Adrenal gland (tissue), 12 donors: ENCODE data around the gene RIPK1. TPM values are rescaled to one million over a fixed set of nuclear protein-coding genes. Genes with fewer than 3 reads are reported as not detected.

Experiments
- DNase-seq, 7 donors: peaks; one replicate each; pipeline ENCODE4 v3.0.0-alpha.2; 2019 to 2020
- H3K27ac ChIP-seq, 5 donors: fragments of 200-600 bp; sonication (generic) in 4 of 5; 1 replicate in 3 of 5; 2 replicates in 2 of 5; pipeline versions ENCODE4 v1.5.1 to v1.8.0; 2016 to 2020; ENCODE audit warnings: mild to moderate bottlenecking in 1 of 5
- H3K27me3 ChIP-seq: fragments of 200-600 bp; 2 replicates; pipeline ENCODE4 v1.8.0; 2021
- H3K36me3 ChIP-seq, 2 donors: fragments of 200-600 bp; replicated peaks in 1 of 2; 1 replicate in 1 of 2; 2 replicates in 1 of 2; pipeline versions ENCODE4 v1.5.1 to v1.8.0; 2018 to 2022
- H3K4me1 ChIP-seq, 2 donors: fragments of 200-600 bp; replicated peaks in 1 of 2; 1 replicate in 1 of 2; 2 replicates in 1 of 2; pipeline versions ENCODE4 v1.5.1 to v1.8.0; 2018 to 2021
- H3K4me3 ChIP-seq, 4 donors: fragments of 200-600 bp; sonication (generic) in 3 of 4; one replicate each; pipeline ENCODE4 v1.5.1; 2016 to 2018
- H3K9me3 ChIP-seq, 3 donors: fragments of 200-600 bp; sonication (generic) in 1 of 3; replicated peaks in 1 of 3; 1 replicate in 2 of 3; 2 replicates in 1 of 3; pipeline versions ENCODE4 v1.5.1 to v1.8.0; 2016 to 2021
- CTCF ChIP-seq, 6 experiments: fragments of 450-650 bp in 4 of 6; fragments of 200-600 bp in 2 of 6; sonication (generic) in 1 of 6; IDR thresholded peaks; 1 replicate in 5 of 6; 2 replicates in 1 of 6; pipeline versions ENCODE4 v1.5.1 to v1.8.0; 2016 to 2021; ENCODE audit warnings: antibody characterized with exemption in 6 of 6, mild to moderate bottlenecking in 2 of 6, moderate library complexity in 1 of 6
- POLR2A ChIP-seq, 2 donors: fragments of 450-650 bp; IDR thresholded peaks; one replicate each; pipeline ENCODE4 v1.6.1; 2017; ENCODE audit warnings: antibody characterized with exemption in 2 of 2, mild to moderate bottlenecking in 2 of 2, moderate library complexity in 1 of 2
- WGBS, 4 donors: extraction: QIAGEN DNeasy Blood & Tissue Kit in 2 of 4; methylation state at CpG; one replicate each; pipeline versions ENCODE4 v1.1.5 to v1.1.7; 2013 to 2017; 5-methylcytosine and 5-hydroxymethylcytosine counted together
- intact Hi-C, 2 donors: fragments of 100-400 bp; cut with DNase I; formaldehyde crosslinking; loops; one replicate each; pipeline versions ENCODE4 v1.14.1 to v1.15.0; 2022 to 2023
- polyA plus RNA-seq, 3 donors: library from polyadenylated mRNA; stranded (reverse); fragments of 200-250 nt in 2 of 3; fragments of 350-450 nt in 1 of 3; fragmentation: Illumina TruSeq in 1 of 3; extraction: RNeasy Lipid Tissue Mini Kit (QIAGEN cat#74804) in 1 of 3; gene quantifications; one replicate each; pipeline ENCODE4 v1.2.3, GENCODE V29; 2013 to 2014
- total RNA-seq, 9 donors: library from RNA; depleted of rRNA in 4 of 9; stranded (reverse); fragments of >200 nt in 4 of 9; fragments of 120-200 nt in 1 of 9; fragmentation: NEBNext Ultra II Directional in 1 of 9; extraction: Animal tissue kit (Norgen Biotek cat#: 25700) in 1 of 9; gene quantifications; one replicate each; pipeline versions ENCODE4 v1.1.0 to v1.2.4, GENCODE V29; 2013 to 2023
- donor health status: healthy with polysubstance abuse.
- donor health status: Bipolar disorder and iron deficiency.
- donor health status: DM: yes; HTN: yes; CAD: no.
- donor health status: DM: no; HTN: no; CAD: no.
- donor health status: DM: no; HTN: no; CAD: no.
- donor health status: DM: yes; HTN: yes; CAD: no.

Gene RIPK1
- total and polyA plus RNA-seq, 12 donors = 15.7 to 21.7 (median 20.3) TPM

GRCh38 chr6:3138341-3138740 lies 70.0 kb downstream of the RIPK1 start:
- Histone ChIP-seq H3K27me3 (no peaks in the 10 kb centered on the region), H3K4me3 (no peak overlapping the region), H3K36me3 (peaks cover 0 to 12% of the 10 kb centered on the region in 2 donors), H3K9me3 (no peaks in the 10 kb centered on the region), H3K27ac (peak overlapping the region in 2 of 5 donors; percentile 6 to 81), H3K4me1 (peaks cover 0 to 4% of the 10 kb centered on the region in 2 donors)
- WGBS, 4 donors = 61 to 73% (median 66%) methylated on average over 1 of the region's 1 CpG
- no peak for DNase-seq
- intact Hi-C loops = loop anchor here in 1 of 2 donors (10.0 kb wide), 1 partner anchor 596 kb away; no protein-coding TSS in a partner anchor
- no peak for TF ChIP-seq POLR2A (IDR thresholded peaks at IDR 0.05)
- no peak for TF ChIP-seq CTCF (IDR thresholded peaks at IDR 0.05)

GRCh38 chr6:3139090-3139903 lies 71.0 kb downstream of the RIPK1 start:
- no peaks in the 10 kb centered on the region for H3K9me3 ChIP-seq
- H3K27ac ChIP-seq = peak overlapping the region in 3 of 5 donors; percentile 6 to 81 (median 15)
- H3K36me3 ChIP-seq = peaks cover 0 to 17% of the 10 kb centered on the region in 2 donors
- H3K4me1 ChIP-seq = peaks cover 0 to 4% of the 10 kb centered on the region in 2 donors
- DNase-seq = peak; percentile 39 to 77 (median 45)
- H3K4me3 ChIP-seq = no peak overlapping the region
- 64 to 72% (median 70%) methylated on average over 10 to 14 of the region's 14 CpGs for WGBS, 4 donors
- intact Hi-C loops = loop anchor here in 1 of 2 donors (10.0 kb wide), 1 partner anchor 596 kb away; no protein-coding TSS in a partner anchor
- H3K27me3 ChIP-seq = no peaks in the 10 kb centered on the region
- TF ChIP-seq POLR2A (IDR thresholded peaks at IDR 0.05) (peak in 1 of 2 donors; percentile 7), CTCF (IDR thresholded peaks at IDR 0.05) (no peak)

- Histone ChIP-seq H3K36me3 (peaks cover 0 to 17% of the 10 kb centered on the region in 2 donors), H3K4me3 (no peak overlapping the region), H3K27me3 (no peaks in the 10 kb centered on the region), H3K27ac (peak overlapping the region in 1 of 5 donors; percentile 81), H3K4me1 (peaks cover 0 to 4% of the 10 kb centered on the region in 2 donors), H3K9me3 (no peaks in the 10 kb centered on the region)
- WGBS, 4 donors = 92 to 95% (median 95%) methylated on average over 20 of the region's 20 CpGs
- no peak for DNase-seq
- TF ChIP-seq POLR2A (IDR thresholded peaks at IDR 0.05) = no peak
- TF ChIP-seq CTCF (IDR thresholded peaks at IDR 0.05) = no peak
- intact Hi-C loops = no loop called here
Measured at GRCh38 chr6:3140201-3140600, 71.9 kb downstream of the RIPK1 start.

- peaks cover 0 to 13% of the 10 kb centered on the region in 2 donors for H3K36me3 ChIP-seq
- H3K4me3 ChIP-seq = no peak overlapping the region
- intact Hi-C loops = no loop called here
- H3K27me3 ChIP-seq = no peaks in the 10 kb centered on the region
- no peaks in the 10 kb centered on the region for H3K9me3 ChIP-seq
- no peak for TF ChIP-seq CTCF (IDR thresholded peaks at IDR 0.05)
- no peak for TF ChIP-seq POLR2A (IDR thresholded peaks at IDR 0.05)
- no peak overlapping the region for H3K27ac ChIP-seq
- peaks cover 0 to 4% of the 10 kb centered on the region in 2 donors for H3K4me1 ChIP-seq
- no peak for DNase-seq
Measured at GRCh38 chr6:3142536-3142935, 74.2 kb downstream of the RIPK1 start.
